ENCODE data around the gene ZNF148. TPM values are rescaled to one million over a fixed set of nuclear protein-coding genes. Genes with fewer than 3 reads are reported as not detected.

Gene ZNF148
- total and polyA plus RNA-seq, 7 donors = 4.8 to 42.5 (median 28.2) TPM

DNA sequence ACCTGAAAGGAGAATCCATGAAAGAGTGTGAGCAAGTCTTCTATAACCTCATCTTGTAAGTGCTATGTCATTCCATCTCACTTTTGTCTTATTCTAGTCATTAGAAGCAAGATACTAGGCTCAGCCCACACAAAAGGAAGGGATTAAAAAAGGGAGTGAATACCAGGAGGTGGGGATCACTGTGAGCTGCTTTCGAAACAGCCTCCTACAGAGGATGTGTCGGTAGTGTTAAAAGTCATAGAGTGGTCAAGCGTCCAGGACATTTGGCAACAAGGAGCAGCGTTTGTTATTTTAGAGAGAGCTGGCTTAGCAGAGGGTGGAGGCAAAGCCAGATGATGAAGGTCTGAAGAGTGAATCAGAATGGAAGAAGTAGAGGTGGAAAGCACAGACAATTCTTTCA lies 11.7 kb upstream of the ZNF148 start:
- H3K9me3 ChIP-seq = no peaks in the 10 kb centered on the region
- H3K27me3 ChIP-seq = no peaks in the 10 kb centered on the region
- no peaks in the 10 kb centered on the region for H3K4me1 ChIP-seq
- intact Hi-C loops (cut with DNase I) = no loop called here
- DNase-seq = no peak
- H3K4me3 ChIP-seq = no peak overlapping the region
- no peak for TF ChIP-seq POLR2AphosphoS5 (IDR thresholded peaks at IDR 0.05)
- TF ChIP-seq EP300 (IDR thresholded peaks at IDR 0.05) = no peak
- TF ChIP-seq CTCF (IDR thresholded peaks at IDR 0.05) = no peak
- no peak for TF ChIP-seq POLR2A (IDR thresholded peaks at IDR 0.05)
- 91 to 92% methylated on average over 4 of the region's 4 CpGs for WGBS, 2 donors
- H3K27ac ChIP-seq = no peak overlapping the region
- no peaks in the 10 kb centered on the region for H3K36me3 ChIP-seq

DNA sequence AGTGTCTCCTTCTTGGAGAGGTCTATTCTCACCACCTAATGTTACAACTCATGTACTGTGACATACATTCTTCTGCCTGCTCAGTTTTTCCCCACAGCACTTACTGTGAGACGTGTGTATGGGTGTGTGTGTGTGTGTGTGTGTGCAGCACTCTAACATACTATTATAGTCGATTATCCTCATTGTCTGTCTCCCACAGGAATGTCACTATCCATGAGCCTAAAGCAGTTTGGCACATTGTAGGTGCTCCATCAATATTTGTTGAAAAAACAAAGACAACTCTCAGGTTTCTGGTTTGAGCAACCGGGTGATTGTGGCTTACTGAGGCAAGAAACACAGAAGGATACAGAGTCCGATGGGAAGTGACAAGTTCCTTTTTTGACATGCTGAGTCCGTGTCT lies 8.6 kb upstream of the ZNF148 start:
- H3K4me1 ChIP-seq = no peaks in the 10 kb centered on the region
- no peak for DNase-seq
- no peak overlapping the region for H3K4me3 ChIP-seq
- H3K27me3 ChIP-seq = no peaks in the 10 kb centered on the region
- intact Hi-C loops (cut with DNase I) = no loop called here
- WGBS, 2 donors = 67 to 70% methylated on average over 5 of the region's 5 CpGs
- TF ChIP-seq CTCF (IDR thresholded peaks at IDR 0.05) = no peak
- H3K27ac ChIP-seq = no peak overlapping the region
- no peaks in the 10 kb centered on the region for H3K36me3 ChIP-seq
- no peaks in the 10 kb centered on the region for H3K9me3 ChIP-seq

DNA sequence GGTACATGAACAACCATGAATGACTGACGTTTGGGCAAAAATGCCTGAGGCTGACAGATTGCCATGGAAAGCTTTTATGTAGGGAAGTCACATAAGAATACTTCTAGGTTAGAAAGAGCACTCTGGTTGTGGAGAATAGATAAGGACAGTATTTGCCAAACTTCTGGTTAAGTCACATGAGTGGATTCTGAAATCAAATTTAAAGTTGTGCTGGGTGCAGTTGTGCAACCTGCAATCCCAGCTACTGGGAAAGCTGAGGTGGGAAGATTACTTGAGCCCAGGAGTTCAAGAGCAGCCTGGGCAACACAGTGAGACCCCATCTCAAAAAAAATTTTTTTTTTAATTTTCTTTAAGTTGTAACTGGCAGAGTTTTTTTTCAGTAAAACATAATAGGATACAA lies 7.2 kb upstream of the ZNF148 start:
- Histone ChIP-seq H3K4me3 (no peak overlapping the region), H3K9me3 (no peaks in the 10 kb centered on the region), H3K27me3 (no peaks in the 10 kb centered on the region), H3K36me3 (no peaks in the 10 kb centered on the region), H3K4me1 (no peaks in the 10 kb centered on the region), H3K27ac (no peak overlapping the region)
- intact Hi-C loops (cut with DNase I) = no loop called here
- no peak for DNase-seq
- 78 to 81% methylated on average over 1 of the region's 1 CpG for WGBS, 2 donors
- TF ChIP-seq EP300 (IDR thresholded peaks at IDR 0.05) = no peak
- TF ChIP-seq POLR2A (IDR thresholded peaks at IDR 0.05) = no peak
- no peak for TF ChIP-seq CTCF (IDR thresholded peaks at IDR 0.05)
- TF ChIP-seq POLR2AphosphoS5 (IDR thresholded peaks at IDR 0.05) = no peak

- no peak overlapping the region for H3K27ac ChIP-seq
- H3K9me3 ChIP-seq = no peaks in the 10 kb centered on the region
- TF ChIP-seq CTCF (IDR thresholded peaks at IDR 0.05) (no peak), EP300 (IDR thresholded peaks at IDR 0.05) (no peak), POLR2AphosphoS5 (IDR thresholded peaks at IDR 0.05) (no peak), POLR2A (IDR thresholded peaks at IDR 0.05) (no peak)
- no peak overlapping the region for H3K4me3 ChIP-seq
- H3K36me3 ChIP-seq = no peaks in the 10 kb centered on the region
- H3K4me1 ChIP-seq = no peaks in the 10 kb centered on the region
- no peak for DNase-seq
- intact Hi-C loops (cut with DNase I) = no loop called here
- WGBS, 2 donors = 52 to 53% methylated on average over 5 of the region's 5 CpGs
- H3K27me3 ChIP-seq = no peaks in the 10 kb centered on the region
Observed at GRCh38 chr3:125381743-125382142, 6.6 kb upstream of the ZNF148 start.

GRCh38 chr3:125381314-125381713 lies 6.2 kb upstream of the ZNF148 start:
- Histone ChIP-seq H3K27me3 (no peaks in the 10 kb centered on the region), H3K27ac (no peak overlapping the region), H3K4me3 (no peak overlapping the region), H3K36me3 (no peaks in the 10 kb centered on the region), H3K9me3 (no peaks in the 10 kb centered on the region), H3K4me1 (peaks cover 0 to under 1% (median under 1%) of the 10 kb centered on the region in 4 donors)
- intact Hi-C loops (cut with DNase I) = no loop called here
- 77 to 78% methylated on average over 2 of the region's 2 CpGs for WGBS, 2 donors
- no peak for DNase-seq
- TF ChIP-seq CTCF (IDR thresholded peaks at IDR 0.05) (no peak), POLR2A (IDR thresholded peaks at IDR 0.05) (no peak), EP300 (IDR thresholded peaks at IDR 0.05) (no peak), POLR2AphosphoS5 (IDR thresholded peaks at IDR 0.05) (no peak)

All from sigmoid colon (tissue), 7 donors.